OCI-LY1 (cell line): ENCODE measurements around the gene TMEM53.

ENCODE experiments used
- CTCF ChIP-seq: fragments of 200-600 bp; sonication (generic), shearing (Covaris generic); IDR thresholded peaks from 2 replicates; pipeline ENCODE4 v1.5.1; 2017; ENCODE audit warnings: mild to moderate bottlenecking, antibody characterized with exemption, low read length, moderate library complexity, mixed read lengths
- EZH2 ChIP-seq: fragments of 200-600 bp; sonication (generic), shearing (Covaris generic); IDR thresholded peaks from 2 replicates; pipeline ENCODE4 v1.8.0; 2017; ENCODE audit warnings: borderline replicate concordance, mixed run types, mild to moderate bottlenecking, antibody characterized with exemption, low read length, moderate library complexity, mixed read lengths

DNA sequence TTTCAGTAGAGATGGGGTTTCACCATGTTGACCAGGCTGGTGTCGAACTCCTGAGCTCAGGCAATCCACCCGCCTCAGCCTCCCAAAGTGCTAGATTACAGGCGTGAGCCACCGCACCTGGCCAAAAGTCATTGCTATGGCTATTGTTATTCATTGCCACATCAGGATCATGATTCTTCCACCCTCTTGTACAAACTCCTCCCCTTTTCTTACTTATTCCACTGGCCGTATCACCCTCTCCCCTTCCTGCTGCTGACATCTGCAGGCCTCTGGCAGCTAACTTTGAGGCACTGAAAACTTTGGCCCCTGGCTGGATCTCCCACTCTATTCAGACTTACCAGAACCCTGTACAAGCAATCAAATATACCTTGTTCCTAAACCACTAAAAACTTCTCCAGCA is 10.9 kb downstream of the TMEM53 start:
- TF ChIP-seq CTCF (no peak), EZH2 (no peak)
